Ishikawa (cell line): Measurements from ENCODE around the gene UNC5C.

Source experiments
- CEBPB ChIP-seq: IDR thresholded peaks from 2 replicates; pipeline ENCODE4 v1.6.1; 2012
- CREB1 ChIP-seq: IDR thresholded peaks from 2 replicates; pipeline ENCODE4 v1.6.1; 2012; ENCODE audit warnings: low read depth
- EGR1 ChIP-seq: IDR thresholded peaks from 2 replicates; pipeline ENCODE4 v1.6.1; 2012
- EP300 ChIP-seq: IDR thresholded peaks from 2 replicates; pipeline ENCODE4 v1.6.1; 2012; ENCODE audit warnings: borderline replicate concordance
- FOXM1 ChIP-seq: IDR thresholded peaks from 2 replicates; pipeline ENCODE4 v1.6.1; 2012; ENCODE audit warnings: low read depth, borderline replicate concordance
- NFIC ChIP-seq: IDR thresholded peaks from 2 replicates; pipeline ENCODE4 v1.6.1; 2012
- RAD21 ChIP-seq: IDR thresholded peaks from 2 replicates; pipeline ENCODE4 v1.6.1; 2012; ENCODE audit warnings: low read depth
- TAF1 ChIP-seq: IDR thresholded peaks from 2 replicates; pipeline ENCODE4 v1.6.1; 2012; ENCODE audit warnings: low read depth, mild to moderate bottlenecking
- TCF12 ChIP-seq: IDR thresholded peaks from 2 replicates; pipeline ENCODE4 v1.6.1; 2012; ENCODE audit warnings: low read depth
- TEAD4 ChIP-seq: IDR thresholded peaks from 2 replicates; pipeline ENCODE4 v1.6.1; 2012
- YY1 ChIP-seq: IDR thresholded peaks from 2 replicates; pipeline ENCODE4 v1.6.1; 2012; ENCODE audit warnings: low read depth
- ZBTB7A ChIP-seq: IDR thresholded peaks from 2 replicates; pipeline ENCODE4 v1.6.1; 2012; ENCODE audit warnings: low read depth
- TF ChIP-seq, protein P1 (sequence below): IDR thresholded peaks from 2 replicates; pipeline ENCODE4 v1.6.1; 2012
- TF ChIP-seq, protein P2 (sequence below): IDR thresholded peaks from 2 replicates; pipeline ENCODE4 v1.6.1; 2012
- TF ChIP-seq, protein P3 (sequence below): IDR thresholded peaks from 2 replicates; pipeline ENCODE4 v1.6.1; 2012; ENCODE audit warnings: low read depth, mild to moderate bottlenecking

The UNC5C gene

DNA sequence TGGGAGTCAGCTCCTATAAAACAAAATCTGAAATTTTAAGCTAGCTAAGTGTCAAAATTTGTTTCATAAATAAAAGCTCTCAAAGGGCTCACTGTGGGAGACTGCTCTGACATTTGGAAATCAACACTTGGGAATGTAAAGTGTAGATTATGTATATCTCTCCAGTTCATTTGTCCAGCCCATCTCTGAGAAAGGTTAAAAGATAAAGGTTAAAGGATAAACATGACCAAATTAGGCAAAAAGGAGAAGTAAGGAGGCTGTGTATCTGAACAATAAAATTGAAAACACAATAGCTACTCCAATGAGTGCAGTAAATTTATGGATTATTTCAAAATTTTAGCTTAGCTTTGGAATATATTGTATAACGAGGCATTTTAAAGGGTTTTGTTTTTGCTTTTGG lies 304.9 kb downstream of the UNC5C start:
- TF ChIP-seq, protein P1, sequence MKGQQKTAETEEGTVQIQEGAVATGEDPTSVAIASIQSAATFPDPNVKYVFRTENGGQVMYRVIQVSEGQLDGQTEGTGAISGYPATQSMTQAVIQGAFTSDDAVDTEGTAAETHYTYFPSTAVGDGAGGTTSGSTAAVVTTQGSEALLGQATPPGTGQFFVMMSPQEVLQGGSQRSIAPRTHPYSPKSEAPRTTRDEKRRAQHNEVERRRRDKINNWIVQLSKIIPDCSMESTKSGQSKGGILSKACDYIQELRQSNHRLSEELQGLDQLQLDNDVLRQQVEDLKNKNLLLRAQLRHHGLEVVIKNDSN: no peak
- TF ChIP-seq, protein P2, sequence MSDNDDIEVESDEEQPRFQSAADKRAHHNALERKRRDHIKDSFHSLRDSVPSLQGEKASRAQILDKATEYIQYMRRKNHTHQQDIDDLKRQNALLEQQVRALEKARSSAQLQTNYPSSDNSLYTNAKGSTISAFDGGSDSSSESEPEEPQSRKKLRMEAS: no peak
- TF ChIP-seq ZBTB7A (no peak), TAF1 (no peak), NFIC (no peak), TEAD4 (no peak), EP300 (no peak), TCF12 (no peak), CEBPB (no peak), FOXM1 (no peak), EGR1 (no peak), CREB1 (no peak), RAD21 (no peak), YY1 (no peak)
- TF ChIP-seq, protein P3, sequence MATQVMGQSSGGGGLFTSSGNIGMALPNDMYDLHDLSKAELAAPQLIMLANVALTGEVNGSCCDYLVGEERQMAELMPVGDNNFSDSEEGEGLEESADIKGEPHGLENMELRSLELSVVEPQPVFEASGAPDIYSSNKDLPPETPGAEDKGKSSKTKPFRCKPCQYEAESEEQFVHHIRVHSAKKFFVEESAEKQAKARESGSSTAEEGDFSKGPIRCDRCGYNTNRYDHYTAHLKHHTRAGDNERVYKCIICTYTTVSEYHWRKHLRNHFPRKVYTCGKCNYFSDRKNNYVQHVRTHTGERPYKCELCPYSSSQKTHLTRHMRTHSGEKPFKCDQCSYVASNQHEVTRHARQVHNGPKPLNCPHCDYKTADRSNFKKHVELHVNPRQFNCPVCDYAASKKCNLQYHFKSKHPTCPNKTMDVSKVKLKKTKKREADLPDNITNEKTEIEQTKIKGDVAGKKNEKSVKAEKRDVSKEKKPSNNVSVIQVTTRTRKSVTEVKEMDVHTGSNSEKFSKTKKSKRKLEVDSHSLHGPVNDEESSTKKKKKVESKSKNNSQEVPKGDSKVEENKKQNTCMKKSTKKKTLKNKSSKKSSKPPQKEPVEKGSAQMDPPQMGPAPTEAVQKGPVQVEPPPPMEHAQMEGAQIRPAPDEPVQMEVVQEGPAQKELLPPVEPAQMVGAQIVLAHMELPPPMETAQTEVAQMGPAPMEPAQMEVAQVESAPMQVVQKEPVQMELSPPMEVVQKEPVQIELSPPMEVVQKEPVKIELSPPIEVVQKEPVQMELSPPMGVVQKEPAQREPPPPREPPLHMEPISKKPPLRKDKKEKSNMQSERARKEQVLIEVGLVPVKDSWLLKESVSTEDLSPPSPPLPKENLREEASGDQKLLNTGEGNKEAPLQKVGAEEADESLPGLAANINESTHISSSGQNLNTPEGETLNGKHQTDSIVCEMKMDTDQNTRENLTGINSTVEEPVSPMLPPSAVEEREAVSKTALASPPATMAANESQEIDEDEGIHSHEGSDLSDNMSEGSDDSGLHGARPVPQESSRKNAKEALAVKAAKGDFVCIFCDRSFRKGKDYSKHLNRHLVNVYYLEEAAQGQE: no peak

DNA sequence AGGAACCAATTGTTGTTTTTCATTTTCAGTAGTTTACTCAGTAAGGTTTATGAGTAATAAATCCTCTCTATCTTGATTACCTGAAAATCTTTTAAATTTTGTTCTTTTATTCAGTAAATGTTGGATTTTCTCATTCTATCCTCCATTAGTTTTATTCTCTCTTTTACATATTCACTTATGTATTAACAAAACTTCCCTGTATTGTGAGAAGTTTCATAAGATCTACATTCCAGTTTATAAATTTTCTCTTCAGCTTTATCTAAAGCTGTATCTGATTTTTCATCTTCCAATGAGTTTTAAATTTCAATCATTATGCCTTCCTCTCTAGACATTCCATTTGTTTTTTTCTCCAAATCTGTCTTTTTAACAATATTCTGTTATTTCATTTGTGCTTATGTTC lies 310.2 kb downstream of the UNC5C start:
- TF ChIP-seq RAD21 (no peak), FOXM1 (no peak), YY1 (no peak), EP300 (no peak), TAF1 (no peak), TCF12 (no peak), TEAD4 (no peak)
- TF ChIP-seq, protein P1: no peak
- TF ChIP-seq, protein P3: no peak

DNA sequence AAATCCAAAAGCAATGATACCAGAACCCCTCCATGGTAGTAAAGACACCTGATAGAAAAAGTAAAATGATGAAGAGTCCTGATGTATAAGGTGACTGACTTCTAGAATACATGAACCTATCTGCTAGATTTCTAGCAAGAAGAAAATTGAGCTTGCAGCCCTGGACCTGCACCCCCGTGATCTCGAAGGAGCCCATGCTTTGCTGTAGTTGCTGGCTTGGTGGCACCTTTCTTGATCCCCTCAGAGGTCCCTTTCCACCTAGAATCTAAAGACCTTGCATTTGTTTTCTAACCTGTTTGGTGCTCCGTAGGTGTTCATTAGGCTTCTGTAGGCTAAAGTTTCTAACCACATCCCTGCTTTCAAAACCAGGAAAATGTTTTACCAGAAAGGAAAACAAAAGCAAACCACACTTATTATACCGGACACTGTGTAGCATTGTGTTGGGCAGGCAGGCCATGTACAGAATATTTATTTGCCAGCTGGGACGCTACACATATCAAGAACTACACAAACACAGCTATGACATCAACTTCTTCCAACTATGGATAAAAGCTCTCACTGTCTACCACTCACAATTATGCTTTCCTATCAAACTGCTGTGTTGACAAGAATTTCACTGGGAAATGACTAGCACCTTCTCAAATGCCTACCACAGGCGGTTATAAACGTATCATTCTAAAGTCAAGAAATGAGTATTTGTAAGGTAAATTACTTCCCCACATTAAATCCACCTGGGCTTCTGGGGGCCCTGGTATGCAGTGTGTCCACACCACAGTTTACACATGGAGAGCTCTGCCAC lies 316.2 kb downstream of the UNC5C start:
- TF ChIP-seq TCF12: no peak
- TF ChIP-seq CEBPB: no peak
- TF ChIP-seq, protein P1: no peak
- TF ChIP-seq TEAD4: no peak
- TF ChIP-seq CREB1: no peak
- TF ChIP-seq NFIC: no peak
- TF ChIP-seq EP300: no peak
- no peak for TF ChIP-seq TAF1
- TF ChIP-seq, protein P3: no peak
- no peak for TF ChIP-seq YY1
- no peak for TF ChIP-seq RAD21
- no peak for TF ChIP-seq ZBTB7A
- TF ChIP-seq FOXM1: no peak
- TF ChIP-seq, protein P2: no peak
- no peak for TF ChIP-seq EGR1

DNA sequence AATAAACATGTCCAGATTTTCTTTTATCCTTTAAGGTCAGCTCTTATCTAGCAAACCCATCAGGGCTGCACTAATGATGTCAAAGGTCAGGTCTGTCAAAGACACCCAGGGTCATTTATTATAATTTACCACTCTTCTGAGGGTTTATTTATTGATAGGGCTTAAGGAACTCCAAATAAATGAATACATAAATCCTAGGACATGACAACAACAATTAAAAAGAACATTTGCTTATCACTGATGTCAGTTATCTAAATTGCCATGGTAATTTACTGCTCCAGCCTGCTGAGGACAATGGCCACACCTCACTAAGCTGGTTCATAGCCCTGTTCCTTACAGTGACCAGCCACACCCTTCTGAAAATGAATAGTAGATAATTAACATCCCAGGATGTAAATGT lies 317.1 kb downstream of the UNC5C start:
- TF ChIP-seq TCF12: no peak
- TF ChIP-seq, protein P2: no peak
- no peak for TF ChIP-seq EGR1
- TF ChIP-seq FOXM1: no peak
